ENCODE measurements around the gene ARMC7.

Gene ARMC7

GRCh38 chr17:75081611-75082540 lies 27.9 kb upstream of the ARMC7 start:
- CTCF ChIA-PET, result interaction anchor here (0.6 to 1.7 kb wide), 5 partner anchors 11 to 90 kb away, joined by 3 to 11 read pairs (median 3); partner anchors contain the start of gene MRPL58
- no peak overlapping the region for H3K4me3 ChIP-seq (ENCODE audit: low read depth, low read length)
- TF ChIP-seq CTCF (IDR thresholded peaks at IDR 0.05; ENCODE audit: insufficient read depth, low read length, missing control alignments), result no peak
- no peak for DNase-seq (ENCODE audit: low read depth, low spot score)
- POLR2A ChIA-PET, result interaction anchor here (0.6 kb wide), 1 partner anchor 45 kb away, joined by 3 read pairs; no protein-coding TSS in a partner anchor

GRCh38 chr17:75082683-75083082 lies 27.1 kb upstream of the ARMC7 start:
- POLR2A ChIA-PET, result no interaction called here
- CTCF ChIA-PET, result interaction anchor here (1.7 kb wide), 1 partner anchor 31 kb away, joined by 11 read pairs; no protein-coding TSS in a partner anchor
- TF ChIP-seq CTCF (IDR thresholded peaks at IDR 0.05; ENCODE audit: insufficient read depth, low read length, missing control alignments), result no peak
- DNase-seq (ENCODE audit: low read depth, low spot score), result no peak
- no peak overlapping the region for H3K4me3 ChIP-seq (ENCODE audit: low read depth, low read length)

- DNase-seq (ENCODE audit: low read depth, low spot score), result no peak
- no peak for TF ChIP-seq CTCF (IDR thresholded peaks at IDR 0.05; ENCODE audit: insufficient read depth, low read length, missing control alignments)
- H3K4me3 ChIP-seq (ENCODE audit: low read depth, low read length), result no peak overlapping the region
- ChIA-PET CTCF (interaction anchor here (0.9 to 1.6 kb wide), 3 partner anchors 10 to 30 kb away, joined by 3 to 8 read pairs (median 7); no protein-coding TSS in a partner anchor), POLR2A (no interaction called here)
Measured at GRCh38 chr17:75084039-75084660, 25.6 kb upstream of the ARMC7 start.

GRCh38 chr17:75086496-75087181 lies 23.1 kb upstream of the ARMC7 start:
- no peak for TF ChIP-seq CTCF (IDR thresholded peaks at IDR 0.05; ENCODE audit: insufficient read depth, low read length, missing control alignments)
- H3K4me3 ChIP-seq (ENCODE audit: low read depth, low read length), result no peak overlapping the region
- CTCF ChIA-PET, result interaction anchor here (1.3 to 3.2 kb wide), 4 partner anchors 9 to 28 kb away, joined by 3 to 19 read pairs (median 8); no protein-coding TSS in a partner anchor
- POLR2A ChIA-PET, result interaction anchor here (1.7 kb wide), 1 partner anchor 27 kb away, joined by 12 read pairs; no protein-coding TSS in a partner anchor
- DNase-seq (ENCODE audit: low read depth, low spot score), result no peak

GRCh38 chr17:75087182-75087557 lies 22.6 kb upstream of the ARMC7 start:
- TF ChIP-seq CTCF (IDR thresholded peaks at IDR 0.05; ENCODE audit: insufficient read depth, low read length, missing control alignments), result no peak
- CTCF ChIA-PET, result interaction anchor here (1.6 to 3.2 kb wide), 6 partner anchors 9 to 115 kb away, joined by 3 to 25 read pairs (median 10); no protein-coding TSS in a partner anchor
- DNase-seq (ENCODE audit: low read depth, low spot score), result no peak
- H3K4me3 ChIP-seq (ENCODE audit: low read depth, low read length), result peak overlapping the region; percentile 69
- POLR2A ChIA-PET, result interaction anchor here (1.7 kb wide), 2 partner anchors 9 to 27 kb away, joined by 11 to 12 read pairs; no protein-coding TSS in a partner anchor

All from AG04449 (cell line).